Activated T-helper 2 cell treated with anti-CD3 and anti-CD28 coated beads, Interferon-gamma antibody, Interleukin-2, Interleukin-4, amounts not matched to agents 10 μg/mL and 5 μg/mL and 100 μg/mL, durations not matched to agents 14 hours and 24 hours and 36 hours (primary cell): ENCODE results near the gene CLECL1. TPM values are rescaled to one million over a fixed set of nuclear protein-coding genes. Genes with fewer than 3 reads are reported as not detected.
"Not testable (repeated sequence)": the region's sequence is repeated elsewhere in the genome, so short reads cannot be mapped to it uniquely, and the experiment has no call there.

Experiments
- DNase-seq: peaks from one replicate; pipeline ENCODE4 v3.0.0; 2021; ENCODE audit warnings: low spot score
- H3K27ac Mint-ChIP-seq: one replicate; pipeline ENCODE4 v1.8.0; 2021; ENCODE audit warnings: mixed read lengths
- H3K27me3 Mint-ChIP-seq: one replicate; pipeline ENCODE4 v1.8.0; 2021; ENCODE audit warnings: low read depth, mixed read lengths
- H3K36me3 Mint-ChIP-seq: one replicate; pipeline ENCODE4 v1.8.0; 2021; ENCODE audit warnings: low read depth, mixed read lengths
- H3K4me1 Mint-ChIP-seq: one replicate; pipeline ENCODE4 v1.8.0; 2021; ENCODE audit warnings: low read depth, mixed read lengths
- H3K4me3 Mint-ChIP-seq: one replicate; pipeline ENCODE4 v1.8.0; 2021; ENCODE audit warnings: low read depth, mild to moderate bottlenecking, moderate library complexity, mixed read lengths
- H3K9me3 Mint-ChIP-seq: one replicate; pipeline ENCODE4 v1.8.0; 2021; ENCODE audit warnings: mixed read lengths
- intact Hi-C: fragments of 100-400 bp; cut with micrococcal nuclease; formaldehyde crosslinking; loops from one replicate; pipeline ENCODE4 v1.15.1; 2023
- total RNA-seq: library from RNA; stranded (reverse); gene quantifications from 2 replicates; pipeline ENCODE4 v1.2.3, GENCODE V29; 2022

CLECL1 gene
- total RNA-seq, 1 donor from 2014 or later: 16.8 TPM

DNA sequence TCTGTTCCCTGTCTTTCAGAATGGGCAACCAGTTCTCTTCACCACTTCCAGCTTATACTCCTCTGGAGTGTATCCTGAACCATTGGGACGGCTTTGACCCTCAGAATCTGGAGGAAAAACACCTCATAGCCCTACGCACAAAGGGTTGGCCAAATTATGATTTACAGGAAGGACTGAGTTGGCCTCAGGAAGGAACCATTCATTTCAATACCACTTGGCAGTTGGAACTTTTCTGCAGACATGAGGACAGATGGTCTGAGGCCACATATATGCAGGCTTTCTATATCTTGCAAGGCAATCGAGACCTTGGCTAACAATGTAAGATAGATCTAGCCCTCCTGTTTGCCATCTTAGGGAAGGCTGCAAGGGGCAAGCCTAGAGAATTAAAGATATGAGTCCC lies 24.0 kb downstream of the CLECL1 start:
- Mint-ChIP-seq H3K4me3 (no peak overlapping the region), H3K36me3 (peaks cover 61% of the 10 kb centered on the region), H3K9me3 (peaks cover 20% of the 10 kb centered on the region), H3K4me1 (peaks cover 43% of the 10 kb centered on the region), H3K27ac (no peak overlapping the region), H3K27me3 (no peaks in the 10 kb centered on the region)
- intact Hi-C loops: loop anchor here (1.0 to 5.0 kb wide), 3 partner anchors 34 to 75 kb away; no protein-coding TSS in a partner anchor
- no peak for DNase-seq

DNA sequence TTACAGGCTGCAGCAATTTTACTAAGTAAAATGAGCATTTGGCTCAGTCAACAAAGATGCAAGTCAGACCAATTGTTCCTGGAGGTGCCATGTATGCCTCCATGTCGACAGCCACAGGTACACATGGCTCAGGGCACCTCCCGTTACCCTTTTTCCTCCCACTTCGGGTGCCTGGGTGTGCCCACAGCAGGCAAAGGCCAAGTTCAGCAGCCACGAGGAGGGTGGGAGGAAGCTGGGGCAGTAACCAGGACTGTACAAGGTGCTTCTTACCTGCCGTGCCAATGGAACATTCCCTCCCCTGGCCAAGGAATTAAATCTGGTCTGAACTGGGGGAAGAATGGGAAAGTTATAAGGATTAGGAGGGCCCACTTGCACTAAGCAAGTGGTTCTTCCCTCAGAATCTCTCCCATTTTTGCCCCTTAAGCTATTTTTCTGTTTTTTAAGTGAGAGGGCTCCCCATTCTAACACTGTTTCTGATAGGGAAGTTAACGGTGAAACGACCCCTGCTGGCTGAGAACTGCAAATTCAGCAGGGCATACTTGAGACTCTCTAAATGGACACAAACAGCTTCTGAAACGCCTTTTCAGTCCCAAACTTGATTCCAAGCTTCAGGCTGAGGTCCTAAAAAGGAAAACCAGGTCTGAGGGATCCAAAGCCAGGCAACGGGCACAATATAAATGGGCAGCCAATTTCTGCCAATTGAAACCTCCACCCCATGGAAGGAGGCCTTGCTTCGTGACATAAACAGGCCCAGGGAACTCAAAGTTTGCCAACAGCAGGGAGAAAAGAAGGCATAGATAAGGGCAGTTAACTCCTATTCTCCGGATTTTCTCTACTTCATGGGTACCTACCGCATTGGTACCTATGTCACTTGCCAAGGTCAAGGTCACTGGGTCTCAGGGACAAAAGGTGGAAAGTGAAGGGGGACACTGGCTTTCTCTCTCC lies 24.8 kb downstream of the CLECL1 start:
- peak; percentile 50 for DNase-seq
- Mint-ChIP-seq H3K9me3 (peaks cover 20% of the 10 kb centered on the region), H3K36me3 (peaks cover 56% of the 10 kb centered on the region), H3K4me1 (peaks cover 39% of the 10 kb centered on the region), H3K27me3 (no peaks in the 10 kb centered on the region), H3K4me3 (peak overlapping the region; percentile 58), H3K27ac (peak overlapping the region; percentile 79)
- intact Hi-C loops: loop anchor here (1.0 to 5.0 kb wide), 3 partner anchors 35 to 74 kb away; no protein-coding TSS in a partner anchor

DNA sequence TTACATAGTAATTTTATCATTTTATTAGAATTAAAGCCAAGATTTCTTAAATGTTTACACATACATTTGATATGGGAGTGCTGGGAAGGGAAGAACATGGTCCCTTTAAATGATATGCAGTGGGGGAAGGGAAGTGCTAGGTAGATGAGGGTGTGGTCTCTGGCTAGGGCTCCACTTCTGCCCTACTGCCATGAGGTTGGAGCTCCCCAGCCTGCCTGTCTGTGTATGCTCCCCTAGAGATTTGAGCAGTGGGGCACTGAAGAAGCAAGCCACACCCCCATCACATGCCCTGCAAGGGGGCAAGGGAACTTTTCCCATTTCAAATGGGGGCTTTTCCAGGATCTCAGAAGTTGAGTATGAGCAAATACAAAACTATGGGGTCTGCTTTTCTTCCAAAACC lies 25.5 kb downstream of the CLECL1 start:
- intact Hi-C loops: loop anchor here (5.0 kb wide), 1 partner anchor 35 kb away; no protein-coding TSS in a partner anchor
- H3K9me3 Mint-ChIP-seq: peaks cover 20% of the 10 kb centered on the region
- peaks cover 46% of the 10 kb centered on the region for H3K4me1 Mint-ChIP-seq
- H3K27ac Mint-ChIP-seq: peak overlapping the region; percentile 79
- no peaks in the 10 kb centered on the region for H3K27me3 Mint-ChIP-seq
- H3K36me3 Mint-ChIP-seq: peaks cover 60% of the 10 kb centered on the region
- DNase-seq: no peak
- H3K4me3 Mint-ChIP-seq: peak overlapping the region; percentile 58

DNA sequence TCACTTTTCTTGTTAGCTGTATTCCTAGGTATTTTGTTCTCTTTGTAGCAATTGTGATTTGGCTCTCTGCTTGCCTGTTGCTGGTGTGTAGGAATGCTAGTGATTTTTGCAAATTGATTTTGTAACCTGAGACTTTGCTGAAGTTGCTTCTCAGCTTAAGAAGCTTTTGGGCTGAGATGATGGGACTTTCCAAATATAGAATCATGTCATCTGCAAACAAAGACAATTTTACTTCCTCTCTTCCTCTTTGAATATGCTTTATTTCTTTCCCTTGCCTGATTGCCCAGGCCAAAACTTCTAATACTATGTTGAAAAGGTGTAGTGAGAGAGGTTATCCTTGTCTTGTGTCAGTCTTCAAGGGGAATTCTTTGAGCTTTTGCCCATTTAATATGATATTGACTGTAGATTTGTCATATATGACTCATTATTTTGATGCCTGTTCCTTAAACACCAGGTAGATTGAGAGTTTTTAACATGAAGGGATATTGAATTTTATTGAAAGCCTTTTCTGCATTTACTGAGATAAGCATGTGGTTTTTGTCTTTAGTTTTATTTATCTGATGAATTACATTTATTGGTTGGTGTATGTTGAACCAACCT lies 26.7 kb downstream of the CLECL1 start:
- Mint-ChIP-seq H3K9me3 (peaks cover 20% of the 10 kb centered on the region), H3K36me3 (peaks cover 60% of the 10 kb centered on the region), H3K27ac (peak overlapping the region; percentile 43), H3K4me1 (peaks cover 54% of the 10 kb centered on the region), H3K27me3 (no peaks in the 10 kb centered on the region), H3K4me3 (peak overlapping the region; percentile 19)
- intact Hi-C loops: loop anchor here (5.0 kb wide), 1 partner anchor 34 kb away; no protein-coding TSS in a partner anchor
- DNase-seq: no peak

DNA sequence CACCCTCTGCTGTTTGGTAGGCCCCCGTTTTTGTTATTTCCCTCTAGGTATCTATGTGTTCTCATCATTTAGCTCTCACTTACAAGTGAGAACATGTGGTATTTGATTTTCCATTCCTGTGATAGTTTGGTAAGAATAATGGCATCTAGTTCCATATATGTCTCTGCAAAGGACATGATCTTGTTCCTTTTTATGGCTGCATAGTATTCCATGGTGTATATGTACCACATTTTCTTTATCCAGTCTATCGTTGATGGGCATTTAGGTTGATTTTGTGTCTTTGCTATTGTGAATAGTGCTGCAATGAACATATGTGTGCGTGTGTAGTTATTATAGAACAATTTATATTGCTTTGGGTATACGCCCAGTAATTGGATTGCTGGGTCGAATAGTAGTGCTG lies 28.3 kb downstream of the CLECL1 start:
- DNase-seq, H3K4me3 Mint-ChIP-seq, H3K27ac Mint-ChIP-seq, intact Hi-C loops, H3K27me3 Mint-ChIP-seq: not testable (repeated sequence)
- Mint-ChIP-seq H3K4me1 (peaks cover 66% of the 10 kb centered on the region), H3K36me3 (peaks cover 49% of the 10 kb centered on the region), H3K9me3 (peaks cover 20% of the 10 kb centered on the region)

DNA sequence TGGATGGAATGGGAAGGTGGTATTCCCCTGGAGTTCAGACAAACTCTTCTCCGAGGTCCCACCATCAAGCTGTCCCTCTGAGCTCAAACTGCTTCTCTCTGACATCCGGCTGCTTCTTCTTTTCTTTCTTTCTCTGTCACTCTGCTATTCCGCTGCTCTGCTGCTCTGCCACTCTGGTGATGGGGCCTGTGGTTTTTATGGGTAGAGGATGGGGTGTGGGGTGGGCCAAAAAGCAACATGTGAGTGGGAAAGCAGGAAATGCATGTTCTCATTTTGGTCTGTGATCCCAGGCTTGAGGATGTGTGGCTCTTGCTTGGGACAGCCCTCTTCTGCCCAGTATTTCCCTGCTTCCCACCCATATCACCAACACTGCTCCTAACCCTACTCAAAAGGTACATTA lies 30.6 kb downstream of the CLECL1 start:
- H3K9me3 Mint-ChIP-seq: peaks cover 26% of the 10 kb centered on the region
- intact Hi-C loops: no loop called here
- H3K27me3 Mint-ChIP-seq: no peaks in the 10 kb centered on the region
- peaks cover 49% of the 10 kb centered on the region for H3K36me3 Mint-ChIP-seq
- H3K4me3 Mint-ChIP-seq: peak overlapping the region; percentile 38
- peak overlapping the region; percentile 71 for H3K27ac Mint-ChIP-seq
- peak; percentile 32 for DNase-seq
- peaks cover 63% of the 10 kb centered on the region for H3K4me1 Mint-ChIP-seq

DNA sequence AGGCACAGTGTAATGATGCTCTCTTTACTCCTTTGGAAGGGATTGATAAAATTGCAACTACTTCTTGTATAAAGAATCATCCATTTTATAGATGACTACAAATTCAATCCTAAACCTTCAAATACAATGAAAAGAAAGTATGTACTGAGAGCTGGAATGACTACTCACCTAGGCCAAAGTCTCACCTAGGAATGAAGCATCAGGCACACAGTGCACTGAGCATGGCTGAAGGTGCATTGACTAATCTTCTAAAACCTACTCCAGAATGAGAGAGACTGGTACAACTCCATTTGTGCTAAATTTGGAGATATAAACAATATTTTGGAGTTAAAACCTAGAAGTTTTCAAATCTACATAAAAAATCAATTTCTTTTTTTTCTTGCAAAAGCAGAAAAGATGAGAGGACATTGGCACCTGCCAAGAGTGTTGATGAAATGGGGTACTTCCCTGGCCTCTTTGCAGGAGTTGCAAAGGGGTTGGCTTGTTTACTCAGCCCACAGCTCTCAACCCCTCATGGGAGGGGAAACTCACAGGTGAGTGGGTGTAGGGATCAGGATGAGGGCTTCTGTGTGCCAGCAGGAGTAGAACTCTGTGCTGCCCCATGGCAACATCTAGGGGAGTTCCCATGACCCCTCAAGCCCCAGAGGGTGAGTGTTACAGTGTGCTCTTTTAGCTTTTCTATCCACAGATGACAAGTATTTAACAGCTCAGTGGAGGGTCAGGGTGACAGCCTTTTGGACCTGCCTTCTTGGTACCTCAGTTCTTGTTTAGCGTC lies 31.3 kb downstream of the CLECL1 start:
- H3K4me3 Mint-ChIP-seq: peak overlapping the region; percentile 38
- H3K9me3 Mint-ChIP-seq: peaks cover 31% of the 10 kb centered on the region
- peaks cover 53% of the 10 kb centered on the region for H3K36me3 Mint-ChIP-seq
- intact Hi-C loops: no loop called here
- peaks cover 62% of the 10 kb centered on the region for H3K4me1 Mint-ChIP-seq
- peak overlapping the region; percentile 71 for H3K27ac Mint-ChIP-seq
- H3K27me3 Mint-ChIP-seq: no peaks in the 10 kb centered on the region
- DNase-seq: no peak

- peaks cover 60% of the 10 kb centered on the region for H3K4me1 Mint-ChIP-seq
- no peak for DNase-seq
- no peak overlapping the region for H3K4me3 Mint-ChIP-seq
- H3K36me3 Mint-ChIP-seq: peaks cover 54% of the 10 kb centered on the region
- intact Hi-C loops: no loop called here
- peak overlapping the region; percentile 53 for H3K27ac Mint-ChIP-seq
- H3K27me3 Mint-ChIP-seq: no peaks in the 10 kb centered on the region
- H3K9me3 Mint-ChIP-seq: peaks cover 32% of the 10 kb centered on the region
These were observed 32.3 kb downstream of the CLECL1 start for GRCh38 chr12:9700606-9700956.

DNA sequence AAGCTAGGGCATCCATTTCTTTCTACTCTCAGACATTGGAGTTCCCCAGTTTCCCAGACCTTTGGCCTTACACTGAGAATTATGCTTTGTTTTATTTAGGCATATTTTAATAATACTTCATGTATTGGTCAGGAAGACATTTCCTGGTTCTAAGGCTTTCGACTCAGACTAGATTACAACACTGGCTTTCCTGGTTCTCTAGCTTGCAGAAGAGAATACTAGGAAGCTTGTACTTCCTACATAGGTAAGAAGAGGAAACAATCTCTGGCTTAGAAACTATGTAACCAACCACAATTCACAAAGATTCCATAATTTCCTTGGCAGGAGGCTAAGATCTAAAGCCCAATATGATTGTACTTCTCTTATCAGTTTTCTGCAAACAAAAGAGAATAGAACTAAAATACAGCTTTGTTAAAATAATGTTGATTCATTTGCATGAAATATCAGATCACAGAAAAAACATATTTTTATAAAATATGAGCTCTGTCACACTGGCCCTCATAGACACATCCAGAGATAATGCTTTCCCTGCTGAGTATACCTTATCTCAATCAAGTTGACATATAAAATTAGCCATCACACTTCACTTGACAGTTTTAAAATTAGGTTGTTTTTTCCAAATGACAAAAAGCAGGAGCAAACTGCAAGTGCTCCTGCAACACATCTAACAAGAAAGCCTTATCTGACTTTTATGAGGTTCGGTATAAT lies 32.8 kb downstream of the CLECL1 start:
- DNase-seq: no peak
- H3K27ac Mint-ChIP-seq: peak overlapping the region; percentile 24
- peaks cover 31% of the 10 kb centered on the region for H3K9me3 Mint-ChIP-seq
- H3K4me1 Mint-ChIP-seq: peaks cover 64% of the 10 kb centered on the region
- peaks cover 54% of the 10 kb centered on the region for H3K36me3 Mint-ChIP-seq
- intact Hi-C loops: loop anchor here (5.0 kb wide), 1 partner anchor 32 kb away; the partner anchor contains the start of gene CLECL1
- no peak overlapping the region for H3K4me3 Mint-ChIP-seq
- H3K27me3 Mint-ChIP-seq: no peaks in the 10 kb centered on the region

- Mint-ChIP-seq H3K9me3 (peaks cover 27% of the 10 kb centered on the region), H3K27me3 (no peaks in the 10 kb centered on the region), H3K27ac (peak overlapping the region; percentile 24), H3K4me3 (no peak overlapping the region), H3K4me1 (peaks cover 64% of the 10 kb centered on the region), H3K36me3 (peaks cover 56% of the 10 kb centered on the region)
- no peak for DNase-seq
- intact Hi-C loops: loop anchor here (5.0 kb wide), 1 partner anchor 33 kb away; the partner anchor contains the start of gene CLECL1
These were observed 33.5 kb downstream of the CLECL1 start for GRCh38 chr12:9699269-9699897.

- Mint-ChIP-seq H3K4me1 (peaks cover 66% of the 10 kb centered on the region), H3K27me3 (no peaks in the 10 kb centered on the region), H3K27ac (peak overlapping the region; percentile 24), H3K36me3 (peaks cover 60% of the 10 kb centered on the region), H3K9me3 (peaks cover 25% of the 10 kb centered on the region), H3K4me3 (no peak overlapping the region)
- intact Hi-C loops: loop anchor here (5.0 kb wide), 1 partner anchor 34 kb away; the partner anchor contains the start of gene CLECL1
- no peak for DNase-seq
These were observed 34.2 kb downstream of the CLECL1 start for GRCh38 chr12:9698681-9699080.
